ENCODE measurements around the gene SLC36A2. TPM values are rescaled to one million over a fixed set of nuclear protein-coding genes. Genes with fewer than 3 reads are reported as not detected.
"Not testable (repeated sequence)": the region's sequence is repeated elsewhere in the genome, so short reads cannot be mapped to it uniquely, and the experiment has no call there.

The SLC36A2 gene
- total RNA-seq, 1 experiment from 2014 or later, result not detected

DNA sequence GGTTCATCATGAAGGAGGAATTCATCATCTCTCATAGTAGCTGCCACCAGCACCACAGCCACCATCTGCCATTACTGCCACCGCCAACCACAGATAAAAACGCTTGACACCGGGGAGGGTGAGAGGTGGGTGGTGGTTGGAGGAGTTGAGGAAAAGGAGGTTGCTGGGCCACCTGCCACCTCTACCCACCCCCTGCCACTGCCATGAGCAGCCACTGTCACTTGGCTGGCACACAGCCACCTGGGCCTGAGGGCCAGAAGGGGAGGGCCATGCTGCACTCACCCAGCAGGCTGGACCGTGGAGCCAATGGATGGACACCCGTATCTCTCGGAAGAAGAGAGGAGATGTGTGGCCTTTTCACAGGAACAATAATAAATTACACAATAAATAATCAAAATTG is 31.3 kb upstream of the SLC36A2 start:
- ChIA-PET POLR2A (ENCODE audit: low non-redundant PET) (no interaction called here), CTCF (no interaction called here)
- intact Hi-C loops (cut with micrococcal nuclease; ENCODE audit: unreplicated experiment), result no loop called here
- no peak for DNase-seq (ENCODE audit: low spot score)
- H3K36me3 ChIP-seq (ENCODE audit: insufficient read depth, low read length, poor library complexity, severe bottlenecking), result no peaks in the 10 kb centered on the region
- no peak for TF ChIP-seq EZH2 (IDR thresholded peaks at IDR 0.05; ENCODE audit: borderline replicate concordance, low read depth, low read length, poor library complexity, severe bottlenecking)
- no peak for TF ChIP-seq CTCF (conservative IDR thresholded peaks at IDR 0.05; ENCODE audit: low read depth, low read length)
- no peaks in the 10 kb centered on the region for H3K27me3 ChIP-seq (replicated peaks; ENCODE audit: insufficient read depth, low read depth, low read length, poor library complexity)
- no peak overlapping the region for H3K27ac ChIP-seq (ENCODE audit: low read depth, low read length, poor library complexity, severe bottlenecking)
- no peaks in the 10 kb centered on the region for H3K4me1 ChIP-seq (ENCODE audit: insufficient read depth, low read length, poor library complexity, severe bottlenecking)
- H3K4me3 ChIP-seq (ENCODE audit: low read depth, low read length, poor library complexity, severe bottlenecking), result no peak overlapping the region
- H3K9me3 ChIP-seq (ENCODE audit: low read depth, low read length, poor library complexity, severe bottlenecking), result no peaks in the 10 kb centered on the region
- no TSS peak for BruUV-seq (replicated peaks)

DNA sequence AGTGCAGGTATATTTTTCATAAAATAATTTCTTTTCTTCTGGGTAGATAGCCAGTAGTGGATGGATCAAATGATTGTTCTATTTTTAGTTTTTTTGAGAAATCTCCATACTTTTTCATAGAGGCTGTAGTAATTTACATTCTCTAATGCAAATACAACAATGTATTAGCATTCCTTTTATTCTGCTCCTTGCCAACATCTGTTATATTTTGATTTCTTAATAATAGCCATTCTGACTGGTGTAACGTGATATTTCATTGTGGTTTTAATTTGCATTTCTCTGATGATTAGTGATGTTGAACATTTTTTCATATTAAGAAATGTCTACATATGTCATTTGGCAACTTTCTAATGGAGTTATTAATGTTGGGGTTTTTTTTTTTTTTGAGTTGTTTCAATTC is 27.2 kb upstream of the SLC36A2 start:
- TF ChIP-seq CTCF (conservative IDR thresholded peaks at IDR 0.05; ENCODE audit: low read depth, low read length) (no peak), EZH2 (IDR thresholded peaks at IDR 0.05; ENCODE audit: borderline replicate concordance, low read depth, low read length, poor library complexity, severe bottlenecking) (no peak)
- no peaks in the 10 kb centered on the region for H3K27me3 ChIP-seq (replicated peaks; ENCODE audit: insufficient read depth, low read depth, low read length, poor library complexity)
- CTCF ChIA-PET, result no interaction called here
- DNase-seq (ENCODE audit: low spot score), result no peak
- no peaks in the 10 kb centered on the region for H3K9me3 ChIP-seq (ENCODE audit: low read depth, low read length, poor library complexity, severe bottlenecking)
- POLR2A ChIA-PET (ENCODE audit: low non-redundant PET), result no interaction called here
- H3K27ac ChIP-seq (ENCODE audit: low read depth, low read length, poor library complexity, severe bottlenecking), result no peak overlapping the region
- H3K4me3 ChIP-seq (ENCODE audit: low read depth, low read length, poor library complexity, severe bottlenecking), result no peak overlapping the region
- H3K36me3 ChIP-seq (ENCODE audit: insufficient read depth, low read length, poor library complexity, severe bottlenecking), result no peaks in the 10 kb centered on the region
- no peaks in the 10 kb centered on the region for H3K4me1 ChIP-seq (ENCODE audit: insufficient read depth, low read length, poor library complexity, severe bottlenecking)
- no TSS peak for BruUV-seq (replicated peaks)
- intact Hi-C loops (cut with micrococcal nuclease; ENCODE audit: unreplicated experiment), result no loop called here

GRCh38 chr5:151367038-151367437 is 19.7 kb upstream of the SLC36A2 start:
- H3K4me3 ChIP-seq (ENCODE audit: low read depth, low read length, poor library complexity, severe bottlenecking); CTCF ChIA-PET; DNase-seq (ENCODE audit: low spot score); POLR2A ChIA-PET (ENCODE audit: low non-redundant PET); H3K9me3 ChIP-seq (ENCODE audit: low read depth, low read length, poor library complexity, severe bottlenecking); H3K4me1 ChIP-seq (ENCODE audit: insufficient read depth, low read length, poor library complexity, severe bottlenecking); H3K36me3 ChIP-seq (ENCODE audit: insufficient read depth, low read length, poor library complexity, severe bottlenecking); intact Hi-C loops (cut with micrococcal nuclease; ENCODE audit: unreplicated experiment); H3K27me3 ChIP-seq (replicated peaks; ENCODE audit: insufficient read depth, low read depth, low read length, poor library complexity); H3K27ac ChIP-seq (ENCODE audit: low read depth, low read length, poor library complexity, severe bottlenecking); BruUV-seq (replicated peaks): not testable (repeated sequence)

- no peak for DNase-seq (ENCODE audit: low spot score)
- Histone ChIP-seq H3K27ac (ENCODE audit: low read depth, low read length, poor library complexity, severe bottlenecking) (no peak overlapping the region), H3K27me3 (replicated peaks; ENCODE audit: insufficient read depth, low read depth, low read length, poor library complexity) (no peaks in the 10 kb centered on the region), H3K4me1 (ENCODE audit: insufficient read depth, low read length, poor library complexity, severe bottlenecking) (no peaks in the 10 kb centered on the region), H3K9me3 (ENCODE audit: low read depth, low read length, poor library complexity, severe bottlenecking) (no peaks in the 10 kb centered on the region), H3K36me3 (ENCODE audit: insufficient read depth, low read length, poor library complexity, severe bottlenecking) (no peaks in the 10 kb centered on the region), H3K4me3 (ENCODE audit: low read depth, low read length, poor library complexity, severe bottlenecking) (no peak overlapping the region)
- no TSS peak for BruUV-seq (replicated peaks)
- intact Hi-C loops (cut with micrococcal nuclease; ENCODE audit: unreplicated experiment), result no loop called here
- ChIA-PET POLR2A (ENCODE audit: low non-redundant PET) (no interaction called here), CTCF (no interaction called here)
- TF ChIP-seq EZH2 (IDR thresholded peaks at IDR 0.05; ENCODE audit: borderline replicate concordance, low read depth, low read length, poor library complexity, severe bottlenecking) (no peak), CTCF (conservative IDR thresholded peaks at IDR 0.05; ENCODE audit: low read depth, low read length) (no peak)
Observed at GRCh38 chr5:151363673-151364072, 16.3 kb upstream of the SLC36A2 start.

All from A673 (cell line).